Omental fat pad (tissue), 4 donors: ENCODE results near the gene NUDT16L1. TPM values are rescaled to one million over a fixed set of nuclear protein-coding genes. Genes with fewer than 3 reads are reported as not detected.

Source experiments
- ATAC-seq: fragments of 150-250 bp; one replicate; pipeline ENCODE4 v1.9.1; 2016; ENCODE audit warnings: mild to moderate bottlenecking, moderate library complexity; ENCODE audit not compliant: low FRiP score
- DNase-seq: peaks from one replicate; pipeline ENCODE4 v3.0.0-alpha.2; 2019; ENCODE audit warnings: low spot score
- CTCF ChIP-seq, 3 donors: fragments of 450-650 bp; IDR thresholded peaks; one replicate each; pipeline ENCODE4 v1.5.1; 2016 to 2017; ENCODE audit warnings: antibody characterized with exemption in 3 of 3, mild to moderate bottlenecking in 3 of 3, moderate library complexity in 2 of 3
- total RNA-seq, 4 donors: library from RNA; depleted of rRNA; stranded (reverse); fragments of >200 nt; gene quantifications; one replicate each; pipeline ENCODE4 v1.1.0, GENCODE V29; 2016

Gene NUDT16L1
- total RNA-seq, 4 donors from 2014 or later: 12.4 to 26.8 (median 20.9) TPM

- ATAC-seq (no peak), DNase-seq (no peak)
- no peak for TF ChIP-seq CTCF (IDR thresholded peaks at IDR 0.05)
Observed at GRCh38 chr16:4684763-4685162, 8.6 kb upstream of the NUDT16L1 start.

DNA sequence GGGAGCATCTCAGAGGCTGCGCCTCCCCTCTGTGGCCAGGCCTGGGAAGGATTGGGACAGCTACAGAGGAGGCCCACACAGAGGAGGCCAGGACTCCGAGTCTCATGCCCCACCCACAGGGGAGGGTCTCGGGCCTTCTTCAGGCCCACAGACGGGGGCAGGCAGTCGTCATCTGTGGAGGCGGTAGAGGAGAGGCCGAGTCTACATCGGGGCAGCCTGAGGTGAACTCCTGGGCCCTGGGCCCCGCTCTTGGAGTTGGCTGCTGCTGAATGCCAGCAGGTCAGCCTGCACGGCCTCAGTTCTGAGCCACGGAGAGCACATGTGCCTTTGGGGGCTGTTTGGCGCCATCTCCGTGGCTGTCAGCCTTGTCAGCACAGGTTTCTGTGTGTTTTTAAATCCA lies 8.1 kb upstream of the NUDT16L1 start:
- no peak for ATAC-seq

DNA sequence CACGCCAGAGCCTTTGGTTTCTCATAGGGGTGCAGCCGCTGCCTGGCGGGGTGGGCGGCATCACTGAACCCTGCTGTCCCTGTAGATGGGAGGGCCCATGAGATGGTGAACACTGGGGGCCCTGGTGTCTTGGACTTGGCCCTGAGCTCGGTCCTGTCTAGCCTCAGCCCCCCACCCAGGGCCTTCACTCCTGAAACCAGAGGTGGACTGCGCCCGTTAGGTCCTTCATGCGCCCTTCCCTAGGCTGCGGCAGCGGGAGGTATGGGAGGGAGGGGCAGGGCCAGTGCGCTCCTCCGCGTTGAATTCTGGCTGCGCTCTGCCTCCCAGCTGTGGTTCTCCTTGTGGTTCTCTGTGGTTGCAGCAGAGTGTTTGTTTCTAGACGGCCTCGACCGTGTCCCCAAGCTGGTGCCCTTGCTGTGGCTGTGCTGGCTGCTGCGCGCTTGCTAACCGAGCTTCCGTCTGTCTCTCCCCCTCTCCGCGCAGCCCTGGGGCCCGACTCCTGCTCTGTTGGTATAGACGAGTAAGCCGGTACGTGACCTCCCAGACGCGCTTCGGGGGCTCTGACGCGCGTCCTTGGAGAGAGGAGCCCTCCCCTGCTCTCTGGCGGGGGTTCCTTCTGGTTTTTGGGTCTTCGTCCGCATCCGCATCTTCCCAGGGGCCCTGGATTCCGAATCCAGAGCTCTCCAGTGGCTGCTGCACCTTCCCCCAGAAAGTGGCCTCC lies 7.4 kb upstream of the NUDT16L1 start:
- ATAC-seq (no peak), DNase-seq (no peak)
- TF ChIP-seq CTCF (IDR thresholded peaks at IDR 0.05): no peak

More for the DNA sequence above, 8.1 kb upstream of the NUDT16L1 start:
- no peak for TF ChIP-seq CTCF (IDR thresholded peaks at IDR 0.05)
- no peak for DNase-seq

- TF ChIP-seq CTCF (IDR thresholded peaks at IDR 0.05): no peak
- no peak for ATAC-seq
- DNase-seq: no peak
Observed at GRCh38 chr16:4686497-4687210, 6.7 kb upstream of the NUDT16L1 start.

DNA sequence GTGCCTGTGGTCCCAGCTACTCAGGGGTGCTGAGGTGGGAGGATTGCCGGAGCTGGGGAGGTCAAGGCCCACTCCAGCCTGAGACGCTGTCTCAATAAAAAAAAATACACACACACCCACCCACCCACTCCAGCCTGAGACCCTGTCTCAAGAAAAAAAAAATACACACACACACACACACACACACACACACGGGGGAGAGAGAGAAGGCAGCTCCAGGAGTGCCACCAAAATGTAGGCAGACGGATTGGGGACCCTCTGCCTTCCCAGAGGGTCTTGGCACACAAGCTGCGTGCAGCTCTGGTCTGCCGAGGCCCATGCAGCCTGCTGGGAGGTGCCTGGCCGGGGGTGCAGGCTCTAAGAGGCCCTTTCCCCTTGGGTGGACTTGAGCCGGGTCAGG lies 5.9 kb upstream of the NUDT16L1 start:
- DNase-seq (no peak), ATAC-seq (no peak)
- no peak for TF ChIP-seq CTCF (IDR thresholded peaks at IDR 0.05)

- no peak for TF ChIP-seq CTCF (IDR thresholded peaks at IDR 0.05)
- ATAC-seq (no peak), DNase-seq (no peak)
Observed at GRCh38 chr16:4687946-4688673, 5.3 kb upstream of the NUDT16L1 start.
